22Rv1 (cell line): ENCODE data around the gene KAZN.
"Not testable (repeated sequence)": the region's sequence is repeated elsewhere in the genome, so short reads cannot be mapped to it uniquely, and the experiment has no call there.

Experiments used
- CTCF ChIP-seq: fragments of 450-650 bp; IDR thresholded peaks from 2 replicates; pipeline ENCODE4 v1.5.1; 2017; ENCODE audit warnings: mild to moderate bottlenecking
- ZFX ChIP-seq: fragments of 450-650 bp; IDR thresholded peaks from 2 replicates; pipeline ENCODE4 v1.6.1; 2017; ENCODE audit warnings: antibody characterized with exemption, borderline replicate concordance

- TF ChIP-seq CTCF, ZFX: not testable (repeated sequence)
These were observed 365.6 kb downstream of the KAZN start for GRCh38 chr1:14963791-14964710.
